Stimulated activated naive CD8-positive, alpha-beta T cell treated with anti-CD3 and anti-CD28 coated beads, Interleukin-15, Interleukin-2, amounts not matched to agents 100 ng/mL and 50 ng/mL, for 24 hours (primary cell): Measurements from ENCODE around the gene SLC2A10.

ENCODE experiments used
- H3K27ac Mint-ChIP-seq: one replicate; pipeline ENCODE4 v1.8.0; 2021; ENCODE audit warnings: mild to moderate bottlenecking, mixed read lengths
- H3K27me3 Mint-ChIP-seq: one replicate; pipeline ENCODE4 v1.8.0; 2021; ENCODE audit warnings: mixed read lengths
- H3K36me3 Mint-ChIP-seq: one replicate; pipeline ENCODE4 v1.8.0; 2021; ENCODE audit warnings: low read depth, mixed read lengths
- H3K4me1 Mint-ChIP-seq: one replicate; pipeline ENCODE4 v1.8.0; 2021; ENCODE audit warnings: low read depth, mixed read lengths
- H3K4me3 Mint-ChIP-seq: one replicate; pipeline ENCODE4 v1.8.0; 2021; ENCODE audit warnings: mild to moderate bottlenecking, mixed read lengths
- H3K9me3 Mint-ChIP-seq: one replicate; pipeline ENCODE4 v1.8.0; 2021; ENCODE audit warnings: mixed read lengths

SLC2A10 gene

GRCh38 chr20:46709459-46710152 lies at the start of gene SLC2A10:
SLC2A10 (plus strand) TSS chr20:46709649; CDS start chr20:46709737, 88 bp downstream.
- no peak within 1 kb of the TSS for H3K27ac Mint-ChIP-seq
- peaks cover 7% of the 10 kb centered on the region for H3K9me3 Mint-ChIP-seq
- H3K4me1 Mint-ChIP-seq = peaks cover 10% of the 10 kb centered on the region
- no peaks in the 10 kb centered on the region for H3K36me3 Mint-ChIP-seq
- peaks cover 56% of the 10 kb centered on the region for H3K27me3 Mint-ChIP-seq
- peak within 1 kb of the TSS; percentile 67 for H3K4me3 Mint-ChIP-seq

- H3K4me3 Mint-ChIP-seq = no peak overlapping the region
- no peaks in the 10 kb centered on the region for H3K9me3 Mint-ChIP-seq
- no peak overlapping the region for H3K27ac Mint-ChIP-seq
- H3K4me1 Mint-ChIP-seq = no peaks in the 10 kb centered on the region
- no peaks in the 10 kb centered on the region for H3K36me3 Mint-ChIP-seq
- no peaks in the 10 kb centered on the region for H3K27me3 Mint-ChIP-seq
These were observed 49.0 kb upstream of the SLC2A10 start for GRCh38 chr20:46660487-46660886.

- Mint-ChIP-seq H3K27ac (no peak overlapping the region), H3K4me1 (no peaks in the 10 kb centered on the region), H3K36me3 (no peaks in the 10 kb centered on the region), H3K9me3 (no peaks in the 10 kb centered on the region), H3K27me3 (no peaks in the 10 kb centered on the region), H3K4me3 (no peak overlapping the region)
These were observed 47.8 kb upstream of the SLC2A10 start for GRCh38 chr20:46661659-46662058.

- Mint-ChIP-seq H3K36me3 (no peaks in the 10 kb centered on the region), H3K27ac (no peak overlapping the region), H3K4me1 (no peaks in the 10 kb centered on the region), H3K9me3 (no peaks in the 10 kb centered on the region), H3K27me3 (no peaks in the 10 kb centered on the region), H3K4me3 (no peak overlapping the region)
These were observed 45.9 kb upstream of the SLC2A10 start for GRCh38 chr20:46663531-46663930.

- H3K9me3 Mint-ChIP-seq = peaks cover 5% of the 10 kb centered on the region
- no peaks in the 10 kb centered on the region for H3K4me1 Mint-ChIP-seq
These were observed 43.8 kb upstream of the SLC2A10 start for GRCh38 chr20:46665602-46666001.

GRCh38 chr20:46666306-46666705 lies 43.1 kb upstream of the SLC2A10 start:
- Mint-ChIP-seq H3K4me3 (no peak overlapping the region), H3K9me3 (peaks cover 10% of the 10 kb centered on the region), H3K27ac (no peak overlapping the region), H3K36me3 (peaks cover 8% of the 10 kb centered on the region), H3K4me1 (no peaks in the 10 kb centered on the region), H3K27me3 (no peaks in the 10 kb centered on the region)

More at GRCh38 chr20:46665602-46666001, 43.8 kb upstream of the SLC2A10 start:
- Mint-ChIP-seq H3K36me3 (peaks cover 6% of the 10 kb centered on the region), H3K4me3 (no peak overlapping the region), H3K27ac (no peak overlapping the region), H3K27me3 (no peaks in the 10 kb centered on the region)

GRCh38 chr20:46666818-46667515 lies 42.5 kb upstream of the SLC2A10 start:
- Mint-ChIP-seq H3K4me1 (no peaks in the 10 kb centered on the region), H3K36me3 (peaks cover 8% of the 10 kb centered on the region), H3K9me3 (peaks cover 11% of the 10 kb centered on the region), H3K4me3 (no peak overlapping the region), H3K27me3 (no peaks in the 10 kb centered on the region), H3K27ac (no peak overlapping the region)

- Mint-ChIP-seq H3K4me3 (no peak overlapping the region), H3K36me3 (peaks cover 13% of the 10 kb centered on the region), H3K9me3 (peaks cover 11% of the 10 kb centered on the region), H3K4me1 (no peaks in the 10 kb centered on the region), H3K27ac (no peak overlapping the region), H3K27me3 (no peaks in the 10 kb centered on the region)
These were observed 39.2 kb upstream of the SLC2A10 start for GRCh38 chr20:46670228-46670584.

- Mint-ChIP-seq H3K27me3 (no peaks in the 10 kb centered on the region), H3K36me3 (peaks cover 13% of the 10 kb centered on the region), H3K27ac (no peak overlapping the region), H3K9me3 (peaks cover 11% of the 10 kb centered on the region), H3K4me3 (no peak overlapping the region), H3K4me1 (no peaks in the 10 kb centered on the region)
These were observed 38.6 kb upstream of the SLC2A10 start for GRCh38 chr20:46670585-46671584.

- no peak overlapping the region for H3K27ac Mint-ChIP-seq
- peaks cover 13% of the 10 kb centered on the region for H3K36me3 Mint-ChIP-seq
- H3K4me1 Mint-ChIP-seq = no peaks in the 10 kb centered on the region
- peaks cover 11% of the 10 kb centered on the region for H3K9me3 Mint-ChIP-seq
- H3K4me3 Mint-ChIP-seq = no peak overlapping the region
- no peaks in the 10 kb centered on the region for H3K27me3 Mint-ChIP-seq
These were observed 37.4 kb upstream of the SLC2A10 start for GRCh38 chr20:46671866-46672542.

GRCh38 chr20:46672543-46673148 lies 36.8 kb upstream of the SLC2A10 start:
- H3K9me3 Mint-ChIP-seq = peaks cover 11% of the 10 kb centered on the region
- H3K4me1 Mint-ChIP-seq = no peaks in the 10 kb centered on the region
- H3K27ac Mint-ChIP-seq = no peak overlapping the region
- H3K27me3 Mint-ChIP-seq = no peaks in the 10 kb centered on the region
- peaks cover 13% of the 10 kb centered on the region for H3K36me3 Mint-ChIP-seq
- no peak overlapping the region for H3K4me3 Mint-ChIP-seq

GRCh38 chr20:46673394-46674252 lies 35.8 kb upstream of the SLC2A10 start:
- Mint-ChIP-seq H3K27ac (no peak overlapping the region), H3K27me3 (no peaks in the 10 kb centered on the region), H3K4me1 (no peaks in the 10 kb centered on the region), H3K9me3 (peaks cover 11% of the 10 kb centered on the region), H3K36me3 (peaks cover 13% of the 10 kb centered on the region), H3K4me3 (no peak overlapping the region)

GRCh38 chr20:46674253-46675083 lies 35.0 kb upstream of the SLC2A10 start:
- peaks cover 11% of the 10 kb centered on the region for H3K9me3 Mint-ChIP-seq
- H3K27ac Mint-ChIP-seq = no peak overlapping the region
- H3K4me3 Mint-ChIP-seq = no peak overlapping the region
- no peaks in the 10 kb centered on the region for H3K4me1 Mint-ChIP-seq
- H3K36me3 Mint-ChIP-seq = peaks cover 13% of the 10 kb centered on the region
- H3K27me3 Mint-ChIP-seq = no peaks in the 10 kb centered on the region
